Activated B cell treated with CpG ODN at 0.5 μM for 24 hours (primary cell): ENCODE measurements around the gene BLM. TPM values are rescaled to one million over a fixed set of nuclear protein-coding genes. Genes with fewer than 3 reads are reported as not detected.

Experiments
- ATAC-seq: fragments of 200-7000 bp; cut with Tn5 transposase; one replicate; pipeline ENCODE4 v1.10.0; 2021; ENCODE audit warnings: low read depth, mild to moderate bottlenecking, moderate library complexity
- CTCF ChIA-PET: fragments of 350-600 bp; sonication (Branson Sonifier 250); formaldehyde crosslinking; loops from one replicate; lab custom pipeline; 2021; ENCODE audit warnings: antibody characterized with exemption; lab: Charles Lee
- POLR2A ChIA-PET: fragments of 350-600 bp; sonication (Branson Sonifier 250); formaldehyde crosslinking; loops from one replicate; lab custom pipeline; 2021; ENCODE audit warnings: antibody characterized with exemption; lab: Charles Lee
- DNase-seq: peaks from one replicate; pipeline ENCODE4 v3.0.0; 2022
- H3K27ac Mint-ChIP-seq: one replicate; pipeline ENCODE4 v1.8.0; 2020; ENCODE audit warnings: mixed read lengths
- H3K27me3 Mint-ChIP-seq: one replicate; pipeline ENCODE4 v1.8.0; 2021; ENCODE audit warnings: mixed read lengths
- H3K36me3 Mint-ChIP-seq: one replicate; pipeline ENCODE4 v1.8.0; 2021; ENCODE audit warnings: low read depth, mixed read lengths
- H3K4me1 Mint-ChIP-seq: one replicate; pipeline ENCODE4 v1.8.0; 2021; ENCODE audit warnings: mixed read lengths
- H3K4me3 Mint-ChIP-seq: one replicate; pipeline ENCODE4 v1.8.0; 2020; ENCODE audit warnings: mild to moderate bottlenecking, mixed read lengths
- H3K9me3 Mint-ChIP-seq: one replicate; pipeline ENCODE4 v1.8.0; 2020; ENCODE audit warnings: mixed read lengths
- CTCF ChIP-seq: fragments of 200-600 bp; IDR thresholded peaks from one replicate; pipeline ENCODE4 v1.8.0; 2022; ENCODE audit warnings: antibody characterized with exemption, mild to moderate bottlenecking
- intact Hi-C: fragments of 100-400 bp; cut with micrococcal nuclease; formaldehyde crosslinking; loops from one replicate; pipeline ENCODE4 v1.15.1; 2024
- total RNA-seq: library from RNA; stranded (reverse); gene quantifications from 2 replicates; pipeline ENCODE4 v1.2.3, GENCODE V29; 2022

BLM gene
- total RNA-seq, 1 donor from 2014 or later = 23.4 TPM

- Mint-ChIP-seq H3K36me3 (peaks cover 49% of the 10 kb centered on the region), H3K27ac (no peak overlapping the region), H3K4me3 (no peak overlapping the region), H3K9me3 (no peaks in the 10 kb centered on the region), H3K27me3 (no peaks in the 10 kb centered on the region), H3K4me1 (no peaks in the 10 kb centered on the region)
- no peak for TF ChIP-seq CTCF
- DNase-seq (no peak), ATAC-seq (no peak)
- ChIA-PET POLR2A (no interaction called here), CTCF (no interaction called here)
- intact Hi-C loops = no loop called here
Observed at GRCh38 chr15:90794538-90794937, 77.4 kb downstream of the BLM start.

DNA sequence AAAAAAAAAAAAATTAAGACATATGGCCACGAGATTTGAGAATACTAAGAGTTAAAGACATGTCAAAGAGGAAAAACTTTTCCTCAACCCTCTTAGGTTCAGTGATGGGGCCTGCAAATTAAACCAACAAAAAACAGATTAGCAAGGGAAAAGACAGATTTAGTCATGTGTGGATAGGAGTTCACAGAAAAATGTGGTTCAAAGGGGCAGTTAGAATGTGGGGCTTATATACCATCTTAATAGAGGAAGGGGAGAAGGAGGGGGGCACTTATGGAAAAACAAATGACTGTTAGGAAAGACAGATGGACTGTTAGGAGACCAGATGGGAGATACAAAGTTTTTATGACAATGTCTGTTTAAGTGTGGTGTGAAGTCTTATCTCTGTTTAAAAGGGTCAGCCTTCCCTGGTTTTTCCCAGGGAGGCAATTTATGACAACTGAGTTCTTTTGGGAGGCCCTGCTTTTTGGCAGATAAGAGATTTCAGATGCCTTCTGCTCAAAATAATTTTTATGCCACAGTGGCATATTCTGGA lies 82.6 kb downstream of the BLM start:
- TF ChIP-seq CTCF = no peak
- ChIA-PET CTCF (interaction anchor here (1.3 kb wide), 1 partner anchor 103 kb away, joined by 3 read pairs; the partner anchor contains the start of gene MAN2A2), POLR2A (interaction anchor here (0.7 kb wide), 1 partner anchor 33 kb away, joined by 3 read pairs; no protein-coding TSS in a partner anchor)
- Mint-ChIP-seq H3K9me3 (no peaks in the 10 kb centered on the region), H3K27ac (no peak overlapping the region), H3K36me3 (peaks cover 49% of the 10 kb centered on the region), H3K27me3 (no peaks in the 10 kb centered on the region), H3K4me1 (peaks cover 4% of the 10 kb centered on the region), H3K4me3 (no peak overlapping the region)
- intact Hi-C loops = no loop called here
- ATAC-seq (no peak), DNase-seq (no peak)

- Mint-ChIP-seq H3K27me3 (no peaks in the 10 kb centered on the region), H3K27ac (no peak overlapping the region), H3K9me3 (no peaks in the 10 kb centered on the region), H3K36me3 (peaks cover 41% of the 10 kb centered on the region), H3K4me1 (peaks cover 7% of the 10 kb centered on the region), H3K4me3 (no peak overlapping the region)
- CTCF ChIA-PET = no interaction called here
- POLR2A ChIA-PET = no interaction called here
- ATAC-seq = no peak
- TF ChIP-seq CTCF = no peak
- intact Hi-C loops = no loop called here
- no peak for DNase-seq
Observed at GRCh38 chr15:90801803-90802202, 84.7 kb downstream of the BLM start.

- Mint-ChIP-seq H3K9me3 (no peaks in the 10 kb centered on the region), H3K36me3 (peaks cover 44% of the 10 kb centered on the region), H3K27me3 (no peaks in the 10 kb centered on the region), H3K27ac (no peak overlapping the region), H3K4me3 (no peak overlapping the region), H3K4me1 (peaks cover 47% of the 10 kb centered on the region)
- TF ChIP-seq CTCF = no peak
- DNase-seq (no peak), ATAC-seq (no peak)
- CTCF ChIA-PET = interaction anchor here (1.1 to 4.0 kb wide), 6 partner anchors 11 to 488 kb away, joined by 3 to 24 read pairs (median 3); partner anchors contain the start of gene UNC45A
- POLR2A ChIA-PET = interaction anchor here (0.7 to 2.2 kb wide), 7 partner anchors 11 to 125 kb away, joined by 3 to 10 read pairs (median 5); partner anchors contain the start of genes HDDC3 and MAN2A2
- intact Hi-C loops = no loop called here
Observed at GRCh38 chr15:90807074-90807785, 90.1 kb downstream of the BLM start.

GRCh38 chr15:90807786-90808086 lies 90.6 kb downstream of the BLM start:
- H3K36me3 Mint-ChIP-seq = peaks cover 47% of the 10 kb centered on the region
- ATAC-seq (peak; percentile 45), DNase-seq (no peak)
- peak overlapping the region; percentile 79 for H3K4me3 Mint-ChIP-seq
- no peak for TF ChIP-seq CTCF
- intact Hi-C loops = no loop called here
- H3K4me1 Mint-ChIP-seq = peaks cover 48% of the 10 kb centered on the region
- ChIA-PET POLR2A (interaction anchor here (0.7 to 2.2 kb wide), 8 partner anchors 11 to 419 kb away, joined by 3 to 10 read pairs (median 4); partner anchors contain the start of genes HDDC3, IQGAP1 and MAN2A2), CTCF (interaction anchor here (1.1 to 4.0 kb wide), 6 partner anchors 10 to 488 kb away, joined by 3 to 24 read pairs (median 3); partner anchors contain the start of gene UNC45A)
- no peaks in the 10 kb centered on the region for H3K27me3 Mint-ChIP-seq
- no peaks in the 10 kb centered on the region for H3K9me3 Mint-ChIP-seq
- peak overlapping the region; percentile 8 for H3K27ac Mint-ChIP-seq
